Prostate gland (tissue), 2 donors: ENCODE results near the gene AVPR2. TPM values are rescaled to one million over a fixed set of nuclear protein-coding genes. Genes with fewer than 3 reads are reported as not detected.

Experiments
- DNase-seq: peaks from one replicate; pipeline ENCODE4 v3.0.0-alpha.2; 2019; ENCODE audit warnings: low spot score
- H3K27ac ChIP-seq, 2 donors: fragments of 200-600 bp; sonication (generic); 2 replicates each; pipeline ENCODE4 v1.5.1; 2017 to 2019
- H3K27me3 ChIP-seq: fragments of 200-600 bp; sonication (generic); replicated peaks from 2 replicates; pipeline ENCODE4 v1.5.1; 2019; ENCODE audit not compliant: insufficient read depth
- H3K36me3 ChIP-seq, 2 donors: fragments of 200-600 bp; sonication (generic); 1 replicate in 1 of 2; 2 replicates in 1 of 2; pipeline versions ENCODE4 v1.5.1 to v1.8.1; 2017 to 2019
- H3K4me1 ChIP-seq: fragments of 200-600 bp; sonication (generic); replicated peaks from 2 replicates; pipeline ENCODE4 v1.5.1; 2019
- H3K4me3 ChIP-seq, 2 donors: fragments of 200-600 bp; sonication (generic); 2 replicates each; pipeline ENCODE4 v1.5.1; 2017 to 2019
- H3K9me3 ChIP-seq: fragments of 200-600 bp; sonication (generic); 2 replicates; pipeline ENCODE4 v1.5.1; 2017
- CTCF ChIP-seq, 4 experiments: fragments of 200-600 bp in 2 of 4; fragments of 450-650 bp in 2 of 4; sonication (generic) in 2 of 4; IDR thresholded peaks; 1 replicate in 3 of 4; 2 replicates in 1 of 4; pipeline ENCODE4 v1.5.1; 2016 to 2019; ENCODE audit warnings: antibody characterized with exemption in 4 of 4, mild to moderate bottlenecking in 2 of 4, moderate library complexity in 2 of 4
- POLR2A ChIP-seq: fragments of 450-650 bp; IDR thresholded peaks from one replicate; pipeline ENCODE4 v1.6.1; 2016; ENCODE audit warnings: antibody characterized with exemption, mild to moderate bottlenecking
- POLR2AphosphoS5 ChIP-seq: sonication (generic); formaldehyde crosslinking; IDR thresholded peaks from one replicate; pipeline ENCODE4 v1.6.1; 2017; ENCODE audit warnings: antibody characterized with exemption
- WGBS: methylation state at CpG from one replicate; pipeline ENCODE4 v1.1.5; 2018; 5-methylcytosine and 5-hydroxymethylcytosine counted together
- intact Hi-C: fragments of 100-400 bp; cut with DNase I; formaldehyde crosslinking; loops from one replicate; pipeline ENCODE4 v1.14.2; 2022
- total RNA-seq, 2 donors: library from RNA; depleted of rRNA; stranded (reverse); fragments of >200 nt; gene quantifications; one replicate each; pipeline ENCODE4 v1.1.0, GENCODE V29; 2016

The AVPR2 gene
- total RNA-seq, 2 donors from 2014 or later: 0.41 to 2.5 TPM

GRCh38 chrX:153927922-153928760, 23.7 kb downstream of the AVPR2 start:
- H3K27ac ChIP-seq: peak overlapping the region; percentile 88 to 91
- peak overlapping the region; percentile 39 to 45 for H3K4me3 ChIP-seq
- intact Hi-C loops: no loop called here
- TF ChIP-seq POLR2AphosphoS5: no peak
- peak in 2 of 4 experiments; percentile 25 to 29 for TF ChIP-seq CTCF (IDR thresholded peaks at IDR 0.05)
- peak; percentile 67 for TF ChIP-seq POLR2A
- peak; percentile 93 for DNase-seq
- H3K27me3 ChIP-seq: no peaks in the 10 kb centered on the region
- no peaks in the 10 kb centered on the region for H3K36me3 ChIP-seq
- WGBS: 3% methylated on average over 13 of the region's 76 CpGs
- H3K9me3 ChIP-seq: no peaks in the 10 kb centered on the region
- H3K4me1 ChIP-seq: no peaks in the 10 kb centered on the region

- 47% methylated on average over 9 of the region's 9 CpGs for WGBS
- Histone ChIP-seq H3K27me3 (no peaks in the 10 kb centered on the region), H3K27ac (peak overlapping the region; percentile 38 to 42), H3K4me1 (no peaks in the 10 kb centered on the region), H3K36me3 (no peaks in the 10 kb centered on the region), H3K4me3 (no peak overlapping the region), H3K9me3 (no peaks in the 10 kb centered on the region)
- TF ChIP-seq POLR2AphosphoS5 (no peak), CTCF (IDR thresholded peaks at IDR 0.05) (no peak), POLR2A (no peak)
- intact Hi-C loops: no loop called here
- DNase-seq: no peak
Observed at GRCh38 chrX:153928846-153929245, 24.4 kb downstream of the AVPR2 start.

GRCh38 chrX:153929576-153929975, 25.1 kb downstream of the AVPR2 start:
- 92% methylated on average over 2 of the region's 10 CpGs for WGBS
- intact Hi-C loops: no loop called here
- no peaks in the 10 kb centered on the region for H3K27me3 ChIP-seq
- no peaks in the 10 kb centered on the region for H3K9me3 ChIP-seq
- TF ChIP-seq CTCF (IDR thresholded peaks at IDR 0.05) (no peak), POLR2AphosphoS5 (no peak), POLR2A (no peak)
- H3K4me3 ChIP-seq: no peak overlapping the region
- no peaks in the 10 kb centered on the region for H3K36me3 ChIP-seq
- DNase-seq: no peak
- H3K27ac ChIP-seq: no peak overlapping the region
- no peaks in the 10 kb centered on the region for H3K4me1 ChIP-seq

GRCh38 chrX:153930011-153930910, 25.8 kb downstream of the AVPR2 start:
- WGBS: 91% methylated on average over 25 of the region's 31 CpGs

More at GRCh38 chrX:153930011-153930910, 25.8 kb downstream of the AVPR2 start:
- Histone ChIP-seq H3K36me3 (no peaks in the 10 kb centered on the region), H3K4me3 (no peak overlapping the region), H3K4me1 (no peaks in the 10 kb centered on the region), H3K27ac (no peak overlapping the region), H3K9me3 (no peaks in the 10 kb centered on the region), H3K27me3 (no peaks in the 10 kb centered on the region)
- intact Hi-C loops: no loop called here
- no peak for DNase-seq
- TF ChIP-seq CTCF (IDR thresholded peaks at IDR 0.05): no peak
- TF ChIP-seq POLR2AphosphoS5: no peak
- TF ChIP-seq POLR2A: no peak
